T47D (cell line): ENCODE data around the gene PTP4A1.
"Not testable (repeated sequence)": the region's sequence is repeated elsewhere in the genome, so short reads cannot be mapped to it uniquely, and the experiment has no call there.

ENCODE experiments used
- DNase-seq, 2 experiments: peaks; one replicate each; pipeline versions ENCODE4 v3.0.0 to v3.0.0-alpha.2; 2011 to 2012; ENCODE audit warnings: low read depth in 1 of 2, low spot score in 1 of 2
- JUND ChIP-seq: IDR thresholded peaks from 2 replicates; pipeline ENCODE4 v1.6.1; 2012; ENCODE audit warnings: low read depth
- in situ Hi-C: cut with HindIII; loops from 2 replicates; pipeline ENCODE4 v1.10.0; 2016; ENCODE audit warnings: low sequenced_read_pairs, low pct_unique_long_range_greater_than_20kb

Gene PTP4A1

GRCh38 chr6:63572044-63572746 is at the start of gene PTP4A1, which contains the start of gene LOC128125822:
TSS of gene PTP4A1 (plus strand) at chr6:63572480. CDS start at chr6:63576881, 4,401 bp downstream.
TSS of gene LOC128125822 (plus strand) at chr6:63572480.
- TF ChIP-seq JUND = no peak
- in situ Hi-C loops = no loop called here
- peak; percentile 83 to 98 for DNase-seq

- in situ Hi-C loops, DNase-seq: not testable (repeated sequence)
Observed at GRCh38 chr6:63522911-63523287, 49.4 kb upstream of the PTP4A1 start.

- in situ Hi-C loops = no loop called here
- no peak for DNase-seq
- TF ChIP-seq JUND = no peak
Observed at GRCh38 chr6:63523630-63524029, 48.6 kb upstream of the PTP4A1 start.

GRCh38 chr6:63525186-63525878 is 46.9 kb upstream of the PTP4A1 start:
- in situ Hi-C loops = no loop called here
- no peak for DNase-seq
- no peak for TF ChIP-seq JUND

GRCh38 chr6:63526931-63527330 is 45.3 kb upstream of the PTP4A1 start:
- no peak for TF ChIP-seq JUND
- in situ Hi-C loops = no loop called here
- no peak for DNase-seq

GRCh38 chr6:63527658-63528514 is 44.4 kb upstream of the PTP4A1 start:
- in situ Hi-C loops = no loop called here
- peak in 1 of 2 experiments; percentile 61 for DNase-seq
- no peak for TF ChIP-seq JUND

GRCh38 chr6:63529498-63529897 is 42.8 kb upstream of the PTP4A1 start:
- no peak for DNase-seq
- in situ Hi-C loops = no loop called here
- no peak for TF ChIP-seq JUND

- TF ChIP-seq JUND = no peak
- in situ Hi-C loops = no loop called here
- DNase-seq = no peak
Observed at GRCh38 chr6:63530182-63530581, 42.1 kb upstream of the PTP4A1 start.

- no peak for TF ChIP-seq JUND
- in situ Hi-C loops = no loop called here
- no peak for DNase-seq
Observed at GRCh38 chr6:63530991-63531390, 41.3 kb upstream of the PTP4A1 start.

- no peak for DNase-seq
- TF ChIP-seq JUND = no peak
Observed at GRCh38 chr6:63533026-63533425, 39.3 kb upstream of the PTP4A1 start.

GRCh38 chr6:63533952-63534351 is 38.3 kb upstream of the PTP4A1 start:
- in situ Hi-C loops = no loop called here
- DNase-seq = no peak
- TF ChIP-seq JUND = no peak

More at GRCh38 chr6:63533026-63533425, 39.3 kb upstream of the PTP4A1 start:
- in situ Hi-C loops = no loop called here

- in situ Hi-C loops = no loop called here
- no peak for TF ChIP-seq JUND
- DNase-seq = no peak
Observed at GRCh38 chr6:63537201-63537958, 34.9 kb upstream of the PTP4A1 start.

- no peak for TF ChIP-seq JUND
- in situ Hi-C loops = no loop called here
- DNase-seq = no peak
Observed at GRCh38 chr6:63537959-63538300, 34.4 kb upstream of the PTP4A1 start.
